ENCODE data around the gene COLEC12. TPM values are rescaled to one million over a fixed set of nuclear protein-coding genes. Genes with fewer than 3 reads are reported as not detected.

Gene COLEC12
- total RNA-seq, 4 donors from 2014 or later = 5.1 to 14.5 (median 6.9) TPM

- no peak for TF ChIP-seq POLR2A (IDR thresholded peaks at IDR 0.05)
- TF ChIP-seq CTCF (IDR thresholded peaks at IDR 0.05) = no peak
- H3K4me3 ChIP-seq (ENCODE audit: low read depth, poor library complexity, severe bottlenecking) = no peak overlapping the region
- 70 to 74% methylated on average over 14 of the region's 14 CpGs for WGBS, 2 donors
- intact Hi-C loops (cut with DNase I; ENCODE audit: low total_unique reads) = no loop called here
- no peak for DNase-seq (ENCODE audit: low spot score in 2 of 2)
These were observed 167.6 kb downstream of the COLEC12 start for GRCh38 chr18:332721-333510.

DNA sequence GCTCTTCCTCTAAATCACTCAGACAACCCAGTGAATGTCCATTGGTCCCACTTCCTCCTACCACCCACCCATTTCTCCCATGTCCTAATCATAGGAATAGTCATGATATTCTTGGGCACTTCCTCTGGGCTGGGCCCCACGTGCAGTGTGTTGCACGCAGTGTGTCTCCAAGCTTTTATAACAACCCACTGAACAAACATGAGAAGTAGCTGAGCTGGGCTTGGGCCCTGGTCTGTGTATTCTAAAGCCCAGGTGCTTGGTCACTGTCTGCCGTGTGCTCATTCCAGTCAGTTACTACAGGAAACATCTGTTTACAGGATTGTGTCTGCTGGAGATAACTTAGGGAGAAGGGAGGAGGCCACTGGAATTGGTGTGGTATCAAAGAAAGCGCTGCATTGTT is 168.5 kb downstream of the COLEC12 start:
- DNase-seq (ENCODE audit: low spot score in 2 of 2) = peak in 1 of 2 donors; percentile 35
- intact Hi-C loops (cut with DNase I; ENCODE audit: low total_unique reads) = no loop called here
- WGBS, 2 donors = 66 to 68% methylated on average over 4 of the region's 4 CpGs
- TF ChIP-seq POLR2A (IDR thresholded peaks at IDR 0.05) (no peak), CTCF (IDR thresholded peaks at IDR 0.05) (no peak)
- H3K4me3 ChIP-seq (ENCODE audit: low read depth, poor library complexity, severe bottlenecking) = no peak overlapping the region

DNA sequence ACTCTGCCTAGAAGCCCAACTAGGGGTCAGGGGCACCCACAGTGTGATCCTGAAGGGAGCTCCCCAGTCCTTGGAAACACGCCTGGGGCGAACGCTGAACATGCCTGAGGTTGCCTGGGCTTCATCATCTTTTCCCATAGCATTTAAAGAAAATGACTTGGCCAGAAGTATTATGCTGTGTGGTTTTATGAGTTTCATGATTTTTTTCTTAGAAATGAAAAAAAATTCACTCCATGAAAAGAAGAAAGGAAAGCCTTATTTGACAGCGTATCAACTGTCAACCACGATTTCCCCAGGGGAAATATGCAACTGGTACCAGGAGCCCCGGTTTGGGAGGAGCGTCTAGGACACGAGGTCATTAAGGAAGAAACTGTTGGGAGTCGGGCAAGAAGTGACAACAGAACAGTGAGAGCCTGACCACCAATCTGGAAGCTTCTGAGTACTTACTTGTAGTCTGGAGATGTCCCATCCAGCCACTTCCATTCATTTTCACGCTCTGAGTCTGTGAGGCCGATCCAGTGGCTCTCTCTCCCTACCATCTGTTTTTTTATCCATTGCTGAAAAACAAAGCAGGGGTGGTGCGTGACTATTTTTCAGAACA is 169.2 kb downstream of the COLEC12 start:
- DNase-seq (ENCODE audit: low spot score in 2 of 2) = no peak
- no peak for TF ChIP-seq CTCF (IDR thresholded peaks at IDR 0.05)
- TF ChIP-seq POLR2A (IDR thresholded peaks at IDR 0.05) = no peak
- no peak overlapping the region for H3K4me3 ChIP-seq (ENCODE audit: low read depth, poor library complexity, severe bottlenecking)
- intact Hi-C loops (cut with DNase I; ENCODE audit: low total_unique reads) = no loop called here
- 50 to 53% methylated on average over 12 of the region's 12 CpGs for WGBS, 2 donors

- no peak for TF ChIP-seq CTCF (IDR thresholded peaks at IDR 0.05)
- TF ChIP-seq POLR2A (IDR thresholded peaks at IDR 0.05) = no peak
- intact Hi-C loops (cut with DNase I; ENCODE audit: low total_unique reads) = no loop called here
- H3K4me3 ChIP-seq (ENCODE audit: low read depth, poor library complexity, severe bottlenecking) = no peak overlapping the region
- DNase-seq (ENCODE audit: low spot score in 2 of 2) = no peak
- WGBS, 2 donors = 93 to 96% methylated on average over 4 of the region's 4 CpGs
These were observed 171.6 kb downstream of the COLEC12 start for GRCh38 chr18:328928-329327.

- WGBS, 2 donors = 79 to 94% methylated on average over 1 of the region's 1 CpG
- intact Hi-C loops (cut with DNase I; ENCODE audit: low total_unique reads) = no loop called here
- H3K4me3 ChIP-seq (ENCODE audit: low read depth, poor library complexity, severe bottlenecking) = no peak overlapping the region
- DNase-seq (ENCODE audit: low spot score in 2 of 2) = no peak
- TF ChIP-seq CTCF (IDR thresholded peaks at IDR 0.05) (no peak), POLR2A (IDR thresholded peaks at IDR 0.05) (no peak)
These were observed 173.7 kb downstream of the COLEC12 start for GRCh38 chr18:326846-327245.

All from lower leg skin (tissue), 4 donors.